ENCODE results near the gene FOXRED2.

The FOXRED2 gene

DNA sequence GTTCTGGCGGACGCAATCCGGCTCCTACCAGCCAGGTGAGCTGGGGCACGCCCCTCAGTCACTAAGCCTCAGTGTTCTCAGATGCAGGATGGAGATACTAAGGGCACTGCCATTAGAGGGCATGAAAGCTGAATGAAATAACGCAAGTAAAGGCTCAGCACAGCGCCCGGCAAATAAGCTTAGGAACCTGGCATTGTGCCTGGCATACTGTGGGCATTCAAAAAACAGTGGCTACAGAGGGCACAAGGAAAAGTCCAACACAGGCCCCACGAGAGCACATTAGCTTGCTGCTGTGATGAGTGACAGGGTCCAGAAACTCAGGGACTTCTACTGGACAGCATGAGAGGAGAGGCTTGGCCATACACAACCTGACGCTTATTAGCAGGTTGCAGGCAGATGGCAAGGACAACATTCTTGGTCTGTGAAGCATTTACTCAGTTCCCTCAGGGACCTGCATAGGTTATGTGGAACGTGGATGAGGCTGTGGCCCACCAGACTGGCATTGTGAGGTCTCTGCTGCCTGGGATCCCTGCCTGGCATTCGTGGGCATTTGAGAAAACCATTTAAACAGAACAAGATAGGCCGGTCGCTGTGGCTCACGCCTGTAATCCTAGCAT lies 37.6 kb downstream of the FOXRED2 start:
- no peak overlapping the region for H3K9ac ChIP-seq (ENCODE audit: low read length)
- no peak overlapping the region for H2BK15ac ChIP-seq (replicated peaks; ENCODE audit: low read depth)
- H3K4me2 ChIP-seq (ENCODE audit: low read length): no peak overlapping the region
- no peak overlapping the region for H3K27ac ChIP-seq (ENCODE audit: low read depth, low read length)
- no peaks in the 10 kb centered on the region for H3K36me3 ChIP-seq (ENCODE audit: control insufficient read depth, insufficient read depth, low read length)
- DNase-seq: no peak
- H2BK120ac ChIP-seq (ENCODE audit: low read depth, low read length): no peak overlapping the region
- no peak overlapping the region for H3K18ac ChIP-seq (ENCODE audit: low read length)
- H3K79me2 ChIP-seq (ENCODE audit: control insufficient read depth, insufficient read depth, low read length): no peaks in the 10 kb centered on the region
- peak overlapping the region; percentile 34 for H3K56ac ChIP-seq (ENCODE audit: low read length)
- no peak overlapping the region for H3K4ac ChIP-seq (ENCODE audit: low read depth, low read length)
- no CpG with 5 or more reads among the region's 14 CpGs for WGBS (ENCODE audit: extremely low coverage, insufficient coverage, low lambda C conversion rate)
- H3K79me1 ChIP-seq (ENCODE audit: low read length): no peaks in the 10 kb centered on the region
- no peak overlapping the region for H3K23ac ChIP-seq (ENCODE audit: low read length)
- H3K4me1 ChIP-seq (ENCODE audit: control insufficient read depth, low read depth, low read length): no peaks in the 10 kb centered on the region
- H3K4me3 ChIP-seq (ENCODE audit: low read length): no peak overlapping the region
- H3K27me3 ChIP-seq (ENCODE audit: insufficient read depth, low read length, poor library complexity): no peaks in the 10 kb centered on the region
- no peak overlapping the region for H4K5ac ChIP-seq (ENCODE audit: low read length)
- no peak overlapping the region for H2AK5ac ChIP-seq (ENCODE audit: low read length)
- no peak overlapping the region for H4K8ac ChIP-seq (ENCODE audit: low read depth, low read length)
- H2BK5ac ChIP-seq (ENCODE audit: low read length): no peak overlapping the region

DNA sequence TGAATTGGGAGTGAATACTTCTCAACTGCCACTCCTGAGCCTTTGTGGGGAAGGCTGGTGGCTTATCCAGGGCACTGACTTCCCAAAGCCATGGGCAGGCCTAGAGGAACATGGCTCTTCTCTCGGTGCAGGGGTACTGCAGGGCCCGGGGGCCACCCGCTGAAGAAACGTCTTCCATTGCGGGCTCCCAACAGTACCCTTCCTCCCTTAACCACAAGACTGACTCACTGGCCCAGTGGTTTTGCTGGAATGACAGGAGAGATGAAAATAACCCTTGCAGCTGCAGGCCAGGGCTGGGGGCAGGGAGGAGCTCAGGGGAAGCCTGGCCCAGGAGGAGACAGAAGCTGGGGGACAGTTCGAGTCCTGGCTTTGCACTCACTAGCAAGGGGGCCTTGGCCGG lies 38.9 kb downstream of the FOXRED2 start:
- Histone ChIP-seq H3K4ac (ENCODE audit: low read depth, low read length) (no peak overlapping the region), H2BK15ac (replicated peaks; ENCODE audit: low read depth) (no peak overlapping the region), H2BK5ac (ENCODE audit: low read length) (no peak overlapping the region), H3K79me2 (ENCODE audit: control insufficient read depth, insufficient read depth, low read length) (no peaks in the 10 kb centered on the region), H3K23ac (ENCODE audit: low read length) (no peak overlapping the region), H3K27ac (ENCODE audit: low read depth, low read length) (no peak overlapping the region), H2BK120ac (ENCODE audit: low read depth, low read length) (no peak overlapping the region), H3K9ac (ENCODE audit: low read length) (no peak overlapping the region), H3K4me1 (ENCODE audit: control insufficient read depth, low read depth, low read length) (no peaks in the 10 kb centered on the region), H3K4me2 (ENCODE audit: low read length) (no peak overlapping the region), H3K36me3 (ENCODE audit: control insufficient read depth, insufficient read depth, low read length) (no peaks in the 10 kb centered on the region), H3K27me3 (ENCODE audit: insufficient read depth, low read length, poor library complexity) (no peaks in the 10 kb centered on the region), H3K56ac (ENCODE audit: low read length) (no peak overlapping the region), H3K18ac (ENCODE audit: low read length) (no peak overlapping the region), H4K5ac (ENCODE audit: low read length) (no peak overlapping the region), H3K4me3 (ENCODE audit: low read length) (no peak overlapping the region), H3K79me1 (ENCODE audit: low read length) (no peaks in the 10 kb centered on the region), H2AK5ac (ENCODE audit: low read length) (no peak overlapping the region), H4K8ac (ENCODE audit: low read depth, low read length) (no peak overlapping the region)
- WGBS (ENCODE audit: extremely low coverage, insufficient coverage, low lambda C conversion rate): no CpG with 5 or more reads among the region's 7 CpGs
- DNase-seq: no peak

DNA sequence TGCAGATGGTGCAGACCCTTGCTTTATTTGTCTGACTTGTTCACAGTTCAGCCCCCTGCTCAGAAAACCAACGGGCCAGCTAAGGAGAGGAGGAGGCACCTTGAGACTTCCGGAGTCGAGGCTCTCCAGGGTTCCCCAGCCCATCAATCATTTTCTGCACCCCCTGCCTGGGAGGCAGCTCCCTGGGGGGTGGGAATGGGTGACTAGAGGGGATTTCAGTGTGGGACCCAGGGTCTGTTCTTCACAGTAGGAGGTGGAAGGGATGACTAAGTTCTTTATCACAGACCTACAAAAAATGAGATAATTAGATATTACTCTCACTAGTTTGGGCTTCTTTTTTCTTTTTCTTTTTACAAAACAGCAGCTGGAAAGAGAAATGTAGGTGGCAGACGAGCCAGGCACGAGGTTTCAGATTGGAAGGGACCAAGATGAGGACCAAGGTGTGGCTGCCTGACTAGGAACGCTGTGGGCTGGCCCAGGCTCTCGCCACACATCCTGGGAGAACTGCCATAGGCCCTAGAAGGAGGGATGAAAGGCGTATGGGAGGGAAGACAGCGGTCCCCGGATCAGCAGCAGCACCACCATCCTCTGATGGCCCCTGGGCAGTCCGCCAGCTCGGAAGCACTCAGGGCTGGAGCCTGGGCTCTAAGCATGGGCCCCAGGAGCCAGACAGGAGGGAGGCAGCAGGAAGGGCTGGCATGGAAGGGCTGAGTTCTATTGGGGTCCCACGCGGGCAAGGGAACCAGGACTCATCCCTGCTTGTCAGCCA lies 39.6 kb downstream of the FOXRED2 start:
- no peak overlapping the region for H3K23ac ChIP-seq (ENCODE audit: low read length)
- no peak overlapping the region for H3K56ac ChIP-seq (ENCODE audit: low read length)
- H3K27ac ChIP-seq (ENCODE audit: low read depth, low read length): no peak overlapping the region
- no peak overlapping the region for H3K4me3 ChIP-seq (ENCODE audit: low read length)
- no peaks in the 10 kb centered on the region for H3K36me3 ChIP-seq (ENCODE audit: control insufficient read depth, insufficient read depth, low read length)
- no peak overlapping the region for H3K9ac ChIP-seq (ENCODE audit: low read length)
- H4K8ac ChIP-seq (ENCODE audit: low read depth, low read length): no peak overlapping the region
- no peaks in the 10 kb centered on the region for H3K4me1 ChIP-seq (ENCODE audit: control insufficient read depth, low read depth, low read length)
- H4K5ac ChIP-seq (ENCODE audit: low read length): no peak overlapping the region
- no CpG with 5 or more reads among the region's 14 CpGs for WGBS (ENCODE audit: extremely low coverage, insufficient coverage, low lambda C conversion rate)
- H2BK5ac ChIP-seq (ENCODE audit: low read length): no peak overlapping the region
- H3K79me2 ChIP-seq (ENCODE audit: control insufficient read depth, insufficient read depth, low read length): no peaks in the 10 kb centered on the region
- H3K4me2 ChIP-seq (ENCODE audit: low read length): no peak overlapping the region
- no peak overlapping the region for H2AK5ac ChIP-seq (ENCODE audit: low read length)
- DNase-seq: no peak
- H2BK15ac ChIP-seq (replicated peaks; ENCODE audit: low read depth): no peak overlapping the region
- H3K4ac ChIP-seq (ENCODE audit: low read depth, low read length): no peak overlapping the region
- H3K79me1 ChIP-seq (ENCODE audit: low read length): no peaks in the 10 kb centered on the region
- H3K18ac ChIP-seq (ENCODE audit: low read length): no peak overlapping the region
- H2BK120ac ChIP-seq (ENCODE audit: low read depth, low read length): no peak overlapping the region
- no peaks in the 10 kb centered on the region for H3K27me3 ChIP-seq (ENCODE audit: insufficient read depth, low read length, poor library complexity)

DNA sequence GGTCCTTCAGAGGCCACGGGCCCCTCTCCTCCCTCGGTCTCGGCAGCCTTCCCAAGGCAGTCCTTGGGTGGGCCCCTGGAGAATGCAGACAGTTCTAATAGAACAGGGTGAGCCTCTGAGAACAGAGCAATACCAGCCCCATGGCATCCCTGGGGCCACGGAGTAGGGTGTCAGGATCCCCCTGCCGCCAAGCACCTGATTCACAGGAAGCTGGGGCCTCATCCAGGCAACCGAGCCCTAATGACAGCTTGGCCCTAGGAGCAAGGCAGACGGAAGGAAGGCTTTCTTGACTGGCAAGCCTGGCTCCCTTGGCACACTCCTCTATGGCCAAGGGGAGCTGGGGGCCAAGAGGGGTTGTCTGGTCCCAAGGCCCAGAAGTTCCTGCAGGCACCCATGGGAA lies 40.6 kb downstream of the FOXRED2 start:
- no peak overlapping the region for H4K8ac ChIP-seq (ENCODE audit: low read depth, low read length)
- H3K9ac ChIP-seq (ENCODE audit: low read length): no peak overlapping the region
- no peak overlapping the region for H2BK5ac ChIP-seq (ENCODE audit: low read length)
- H3K4me3 ChIP-seq (ENCODE audit: low read length): no peak overlapping the region
- no peak overlapping the region for H2BK120ac ChIP-seq (ENCODE audit: low read depth, low read length)
- no peak overlapping the region for H3K4me2 ChIP-seq (ENCODE audit: low read length)
- no peak overlapping the region for H3K56ac ChIP-seq (ENCODE audit: low read length)
- H3K36me3 ChIP-seq (ENCODE audit: control insufficient read depth, insufficient read depth, low read length): no peaks in the 10 kb centered on the region
- H2AK5ac ChIP-seq (ENCODE audit: low read length): no peak overlapping the region
- H2BK15ac ChIP-seq (replicated peaks; ENCODE audit: low read depth): no peak overlapping the region
- no peak overlapping the region for H4K5ac ChIP-seq (ENCODE audit: low read length)
- H3K79me1 ChIP-seq (ENCODE audit: low read length): no peaks in the 10 kb centered on the region
- no peaks in the 10 kb centered on the region for H3K79me2 ChIP-seq (ENCODE audit: control insufficient read depth, insufficient read depth, low read length)
- H3K27me3 ChIP-seq (ENCODE audit: insufficient read depth, low read length, poor library complexity): no peaks in the 10 kb centered on the region
- no peaks in the 10 kb centered on the region for H3K4me1 ChIP-seq (ENCODE audit: control insufficient read depth, low read depth, low read length)
- no peak overlapping the region for H3K4ac ChIP-seq (ENCODE audit: low read depth, low read length)
- no peak overlapping the region for H3K27ac ChIP-seq (ENCODE audit: low read depth, low read length)
- WGBS (ENCODE audit: extremely low coverage, insufficient coverage, low lambda C conversion rate): no CpG with 5 or more reads among the region's 7 CpGs
- H3K18ac ChIP-seq (ENCODE audit: low read length): no peak overlapping the region
- no peak for DNase-seq
- H3K23ac ChIP-seq (ENCODE audit: low read length): no peak overlapping the region

DNA sequence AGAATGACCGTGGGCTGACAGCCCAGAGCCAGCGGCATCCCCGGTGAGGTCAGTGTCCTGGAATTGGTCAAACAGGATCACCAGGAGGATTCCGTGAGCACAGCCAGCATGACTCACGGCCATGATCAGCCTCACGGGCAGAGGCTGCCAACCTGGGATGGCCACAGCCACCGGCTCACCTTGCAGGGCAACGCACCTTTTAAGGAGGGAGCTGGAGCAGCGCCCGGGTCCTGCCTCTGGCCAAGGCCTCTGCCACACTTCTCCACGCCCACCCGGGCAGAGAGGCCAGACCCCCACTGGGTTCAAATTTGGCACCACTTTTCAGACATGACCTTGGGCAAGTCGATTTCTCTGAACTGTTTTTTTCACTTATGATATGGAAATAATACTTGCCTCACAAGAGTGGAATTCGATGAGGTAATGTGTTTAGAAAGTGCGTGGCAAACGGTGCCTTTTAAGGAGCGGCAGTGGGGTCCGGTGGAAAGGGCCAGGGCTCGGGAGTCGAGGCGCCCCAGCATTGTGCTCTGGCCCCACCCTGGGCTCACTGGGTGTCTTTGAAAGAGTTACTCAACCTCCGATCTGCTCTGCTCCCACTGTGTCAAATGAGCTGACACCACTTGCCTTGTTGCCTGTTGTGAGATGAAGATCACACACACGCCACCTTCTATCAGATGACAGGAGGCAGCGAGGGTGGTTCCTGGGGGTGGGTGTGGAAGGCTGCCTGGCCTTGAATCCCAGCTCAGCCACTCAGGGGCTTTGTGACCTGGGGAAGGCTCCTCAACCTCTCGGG lies 41.4 kb downstream of the FOXRED2 start:
- no peaks in the 10 kb centered on the region for H3K36me3 ChIP-seq (ENCODE audit: control insufficient read depth, insufficient read depth, low read length)
- no CpG with 5 or more reads among the region's 25 CpGs for WGBS (ENCODE audit: extremely low coverage, insufficient coverage, low lambda C conversion rate)
- H3K79me1 ChIP-seq (ENCODE audit: low read length): no peaks in the 10 kb centered on the region
- no peak overlapping the region for H4K5ac ChIP-seq (ENCODE audit: low read length)
- H3K79me2 ChIP-seq (ENCODE audit: control insufficient read depth, insufficient read depth, low read length): no peaks in the 10 kb centered on the region
- H3K9ac ChIP-seq (ENCODE audit: low read length): no peak overlapping the region
- H3K18ac ChIP-seq (ENCODE audit: low read length): no peak overlapping the region
- no peak overlapping the region for H3K4ac ChIP-seq (ENCODE audit: low read depth, low read length)
- no peak overlapping the region for H3K4me2 ChIP-seq (ENCODE audit: low read length)
- peak overlapping the region; percentile 10 for H3K56ac ChIP-seq (ENCODE audit: low read length)
- H4K8ac ChIP-seq (ENCODE audit: low read depth, low read length): no peak overlapping the region
- no peak overlapping the region for H2BK5ac ChIP-seq (ENCODE audit: low read length)
- H3K27ac ChIP-seq (ENCODE audit: low read depth, low read length): no peak overlapping the region
- H3K4me3 ChIP-seq (ENCODE audit: low read length): no peak overlapping the region
- no peak overlapping the region for H2AK5ac ChIP-seq (ENCODE audit: low read length)
- DNase-seq: peak; percentile 60
- no peaks in the 10 kb centered on the region for H3K27me3 ChIP-seq (ENCODE audit: insufficient read depth, low read length, poor library complexity)
- no peaks in the 10 kb centered on the region for H3K4me1 ChIP-seq (ENCODE audit: control insufficient read depth, low read depth, low read length)
- no peak overlapping the region for H2BK120ac ChIP-seq (ENCODE audit: low read depth, low read length)
- no peak overlapping the region for H2BK15ac ChIP-seq (replicated peaks; ENCODE audit: low read depth)
- peak overlapping the region; percentile 4 for H3K23ac ChIP-seq (ENCODE audit: low read length)
